MCF 10A (cell line): ENCODE results near the gene PTGFR. TPM values are rescaled to one million over a fixed set of nuclear protein-coding genes. Genes with fewer than 3 reads are reported as not detected.
A peak's percentile ranks its signal among the peaks of the same experiment; 100 is the strongest.

Source experiments
- BruUV-seq: library from RNA; stranded (reverse); fragments of 400-500 nt; replicated peaks from 2 replicates; lab custom pipeline; 2021; lab: Mats Ljungman, UMichigan
- CTCF ChIA-PET: fragments of 300-600 bp; sonication (Branson Sonifier 250); formaldehyde crosslinking; extraction: SDS; loops from one replicate; lab custom pipeline; 2021; ENCODE audit warnings: antibody characterized with exemption, inconsistent platforms; lab: Yijun Ruan, JAX
- POLR2A ChIA-PET: fragments of 300-600, 350-650 bp; sonication (Branson Sonifier 250); formaldehyde crosslinking; extraction: SDS; loops from one replicate; lab custom pipeline; 2020; ENCODE audit warnings: antibody characterized with exemption, inconsistent platforms; lab: Yijun Ruan, JAX
- DNase-seq: peaks from one replicate; pipeline ENCODE4 v3.0.0-alpha.2; 2018; ENCODE audit not compliant: unreplicated experiment
- H3K27ac Mint-ChIP-seq: one replicate; pipeline ENCODE4 v1.8.0; 2022; ENCODE audit warnings: mild to moderate bottlenecking, low read depth, mixed read lengths; ENCODE audit not compliant: unreplicated experiment
- H3K27me3 Mint-ChIP-seq: one replicate; pipeline ENCODE4 v1.8.0; 2022; ENCODE audit warnings: mixed read lengths; ENCODE audit not compliant: insufficient read depth, unreplicated experiment
- H3K36me3 Mint-ChIP-seq: one replicate; pipeline ENCODE4 v1.8.0; 2022; ENCODE audit warnings: mild to moderate bottlenecking, moderate library complexity, mixed read lengths; ENCODE audit not compliant: insufficient read depth, unreplicated experiment
- H3K4me1 Mint-ChIP-seq: one replicate; pipeline ENCODE4 v1.8.0; 2022; ENCODE audit warnings: mixed read lengths; ENCODE audit not compliant: insufficient read depth, unreplicated experiment
- H3K4me3 Mint-ChIP-seq: one replicate; pipeline ENCODE4 v1.8.0; 2022; ENCODE audit warnings: mild to moderate bottlenecking, moderate library complexity, mixed read lengths; ENCODE audit not compliant: unreplicated experiment
- H3K9me3 Mint-ChIP-seq: one replicate; pipeline ENCODE4 v1.8.0; 2022; ENCODE audit warnings: mixed read lengths; ENCODE audit not compliant: unreplicated experiment
- intact Hi-C: fragments of 100-400 bp; cut with micrococcal nuclease; formaldehyde crosslinking; loops from 2 replicates; pipeline ENCODE4 v1.14.1; 2022
- total RNA-seq: library from RNA; stranded (reverse); gene quantifications from 2 replicates; pipeline ENCODE4 v1.2.3, GENCODE V29; 2022
- TF ChIP-seq, protein P1 (sequence below): fragments of 200-600 bp; IDR thresholded peaks from one replicate; pipeline ENCODE4 v1.8.0; 2022; ENCODE audit warnings: antibody characterized with exemption, mild to moderate bottlenecking; ENCODE audit not compliant: unreplicated experiment

Gene PTGFR
- total RNA-seq, 1 experiment from 2014 or later, result 2.5 TPM

DNA sequence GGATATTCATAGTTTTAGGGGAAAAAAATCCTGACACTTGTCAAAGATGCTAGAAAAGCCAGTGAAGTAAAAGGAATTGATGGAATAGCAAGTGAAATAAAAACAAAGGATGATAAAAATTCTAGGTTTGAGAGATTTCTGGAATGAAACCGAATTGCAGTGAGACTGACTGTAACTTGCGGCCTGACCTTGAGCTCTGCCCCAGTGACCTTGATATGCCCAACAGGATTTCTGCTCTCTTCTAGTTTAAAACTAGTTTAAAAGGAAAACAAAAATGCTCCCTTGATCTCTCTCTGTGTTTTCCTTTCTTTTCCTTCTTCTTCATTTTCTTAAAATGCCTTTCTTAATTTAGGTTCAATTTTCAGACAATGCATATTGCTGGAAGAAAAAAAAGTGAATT lies 74.6 kb downstream of the PTGFR start:
- intact Hi-C loops, result no loop called here
- H3K27ac Mint-ChIP-seq, result no peak overlapping the region
- H3K36me3 Mint-ChIP-seq, result no peaks in the 10 kb centered on the region
- POLR2A ChIA-PET, result no interaction called here
- H3K27me3 Mint-ChIP-seq, result no peaks in the 10 kb centered on the region
- no peak for DNase-seq
- no peak overlapping the region for H3K4me3 Mint-ChIP-seq
- H3K4me1 Mint-ChIP-seq, result no peaks in the 10 kb centered on the region
- CTCF ChIA-PET, result interaction anchor here (0.7 kb wide), 1 partner anchor 9 kb away, joined by 3 read pairs; no protein-coding TSS in a partner anchor
- no TSS peak for BruUV-seq
- no peaks in the 10 kb centered on the region for H3K9me3 Mint-ChIP-seq
- TF ChIP-seq, protein P1, sequence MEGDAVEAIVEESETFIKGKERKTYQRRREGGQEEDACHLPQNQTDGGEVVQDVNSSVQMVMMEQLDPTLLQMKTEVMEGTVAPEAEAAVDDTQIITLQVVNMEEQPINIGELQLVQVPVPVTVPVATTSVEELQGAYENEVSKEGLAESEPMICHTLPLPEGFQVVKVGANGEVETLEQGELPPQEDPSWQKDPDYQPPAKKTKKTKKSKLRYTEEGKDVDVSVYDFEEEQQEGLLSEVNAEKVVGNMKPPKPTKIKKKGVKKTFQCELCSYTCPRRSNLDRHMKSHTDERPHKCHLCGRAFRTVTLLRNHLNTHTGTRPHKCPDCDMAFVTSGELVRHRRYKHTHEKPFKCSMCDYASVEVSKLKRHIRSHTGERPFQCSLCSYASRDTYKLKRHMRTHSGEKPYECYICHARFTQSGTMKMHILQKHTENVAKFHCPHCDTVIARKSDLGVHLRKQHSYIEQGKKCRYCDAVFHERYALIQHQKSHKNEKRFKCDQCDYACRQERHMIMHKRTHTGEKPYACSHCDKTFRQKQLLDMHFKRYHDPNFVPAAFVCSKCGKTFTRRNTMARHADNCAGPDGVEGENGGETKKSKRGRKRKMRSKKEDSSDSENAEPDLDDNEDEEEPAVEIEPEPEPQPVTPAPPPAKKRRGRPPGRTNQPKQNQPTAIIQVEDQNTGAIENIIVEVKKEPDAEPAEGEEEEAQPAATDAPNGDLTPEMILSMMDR, result no peak

DNA sequence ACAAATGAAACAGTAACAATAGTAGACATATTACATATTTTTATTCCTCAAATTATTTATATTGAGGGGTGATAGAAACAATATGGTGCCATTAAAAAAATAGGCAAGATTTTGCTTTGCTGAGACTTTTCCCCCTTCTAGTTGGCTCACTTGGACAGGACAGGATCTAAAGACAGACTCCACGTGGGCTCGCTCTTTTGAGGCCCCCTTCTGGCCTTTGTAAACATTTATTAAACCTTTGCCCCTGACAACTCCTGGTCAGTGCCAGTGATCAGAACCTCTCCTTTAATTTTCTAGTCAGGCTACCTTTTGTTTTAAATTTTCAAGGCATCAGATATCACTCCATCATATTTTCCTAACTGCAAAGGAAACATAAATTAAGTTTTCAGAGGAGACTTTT lies 79.8 kb downstream of the PTGFR start:
- intact Hi-C loops, result no loop called here
- Mint-ChIP-seq H3K36me3 (no peaks in the 10 kb centered on the region), H3K27me3 (no peaks in the 10 kb centered on the region), H3K9me3 (peaks cover 5% of the 10 kb centered on the region), H3K4me1 (no peaks in the 10 kb centered on the region), H3K27ac (peak overlapping the region; percentile 14), H3K4me3 (no peak overlapping the region)
- TF ChIP-seq, protein P1, result no peak
- peak; percentile 9 for DNase-seq
- CTCF ChIA-PET, result no interaction called here
- POLR2A ChIA-PET, result no interaction called here
- BruUV-seq, result no TSS peak

DNA sequence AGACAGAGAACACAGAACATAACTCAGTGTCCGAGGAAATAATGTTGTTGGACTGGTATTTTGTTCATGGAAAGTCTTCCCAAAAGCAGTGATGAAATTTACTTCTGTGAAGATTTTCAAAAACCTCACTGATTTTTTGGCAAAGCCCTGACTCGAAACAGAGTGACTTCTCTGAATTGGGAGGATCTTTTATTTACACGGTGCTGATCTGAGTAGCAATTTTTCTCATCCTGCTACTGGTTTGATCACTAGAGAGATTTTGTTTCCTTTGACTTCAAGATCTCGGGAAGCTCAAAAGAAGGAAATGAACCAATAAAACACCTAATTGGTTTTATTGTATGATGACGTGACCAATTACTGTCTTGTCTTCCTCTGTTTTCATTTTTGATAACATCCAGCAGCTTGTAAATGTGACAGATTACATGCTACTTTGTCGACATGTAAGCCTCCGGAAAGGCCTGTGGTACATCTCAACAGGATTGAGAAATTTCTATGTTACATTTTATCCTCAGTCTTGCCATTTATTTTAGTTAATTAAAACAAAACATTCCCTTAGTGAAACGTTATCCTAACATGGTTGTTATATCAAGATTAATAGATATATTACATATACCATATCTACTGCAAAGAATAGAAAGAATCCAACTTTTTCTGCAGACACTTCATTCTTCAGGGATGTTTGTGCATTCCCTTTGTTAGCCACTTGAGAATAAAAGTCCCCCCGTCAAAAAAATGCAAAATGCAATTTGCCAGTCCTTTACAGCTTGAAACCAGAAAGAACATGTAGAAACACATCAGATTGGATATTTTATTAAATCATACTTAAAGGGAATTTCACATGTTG lies 86.7 kb downstream of the PTGFR start:
- CTCF ChIA-PET, result interaction anchor here (1.7 kb wide), 1 partner anchor 12 kb away, joined by 4 read pairs; no protein-coding TSS in a partner anchor
- TF ChIP-seq, protein P1, result no peak

DNA sequence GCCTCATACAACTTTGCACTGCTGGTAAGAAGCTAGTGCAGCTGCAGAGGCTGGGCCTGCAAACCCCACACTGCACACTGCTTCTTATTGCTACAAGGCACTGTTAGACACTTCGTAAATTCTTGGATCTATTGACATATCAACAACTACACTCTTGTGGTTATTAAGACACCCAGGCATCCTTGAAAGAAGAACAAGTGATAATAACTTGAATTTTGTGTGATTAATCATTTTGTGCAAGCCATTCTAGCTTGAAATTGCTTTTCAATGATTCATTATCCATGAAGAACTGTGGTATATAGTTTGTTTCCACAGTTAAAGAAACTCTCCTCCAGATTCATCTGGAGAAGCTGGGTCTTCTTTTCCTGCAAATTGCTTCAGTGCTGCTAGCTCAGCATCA lies 95.8 kb downstream of the PTGFR start:
- TF ChIP-seq, protein P1, result no peak
- no peak for DNase-seq
- ChIA-PET POLR2A (interaction anchor here (0.6 kb wide), 1 partner anchor 1008 kb away, joined by 3 read pairs; no protein-coding TSS in a partner anchor), CTCF (interaction anchor here (0.6 to 1.4 kb wide), 3 partner anchors 21 to 442 kb away, joined by 3 to 5 read pairs (median 3); no protein-coding TSS in a partner anchor)
- no peak overlapping the region for H3K27ac Mint-ChIP-seq
- peaks cover 14% of the 10 kb centered on the region for H3K4me1 Mint-ChIP-seq
- no peaks in the 10 kb centered on the region for H3K36me3 Mint-ChIP-seq
- H3K27me3 Mint-ChIP-seq, result no peaks in the 10 kb centered on the region
- no TSS peak for BruUV-seq
- no peaks in the 10 kb centered on the region for H3K9me3 Mint-ChIP-seq
- intact Hi-C loops, result no loop called here
- no peak overlapping the region for H3K4me3 Mint-ChIP-seq

More for the DNA sequence above, 86.7 kb downstream of the PTGFR start:
- POLR2A ChIA-PET, result no interaction called here
- intact Hi-C loops, result no loop called here
- BruUV-seq, result no TSS peak
- no peak overlapping the region for H3K27ac Mint-ChIP-seq
- no peaks in the 10 kb centered on the region for H3K36me3 Mint-ChIP-seq
- H3K4me1 Mint-ChIP-seq, result no peaks in the 10 kb centered on the region
- no peak for DNase-seq
- peaks cover 5% of the 10 kb centered on the region for H3K9me3 Mint-ChIP-seq
- H3K27me3 Mint-ChIP-seq, result no peaks in the 10 kb centered on the region
- no peak overlapping the region for H3K4me3 Mint-ChIP-seq
